Measurements from ENCODE around the gene SCARF2.

DNA sequence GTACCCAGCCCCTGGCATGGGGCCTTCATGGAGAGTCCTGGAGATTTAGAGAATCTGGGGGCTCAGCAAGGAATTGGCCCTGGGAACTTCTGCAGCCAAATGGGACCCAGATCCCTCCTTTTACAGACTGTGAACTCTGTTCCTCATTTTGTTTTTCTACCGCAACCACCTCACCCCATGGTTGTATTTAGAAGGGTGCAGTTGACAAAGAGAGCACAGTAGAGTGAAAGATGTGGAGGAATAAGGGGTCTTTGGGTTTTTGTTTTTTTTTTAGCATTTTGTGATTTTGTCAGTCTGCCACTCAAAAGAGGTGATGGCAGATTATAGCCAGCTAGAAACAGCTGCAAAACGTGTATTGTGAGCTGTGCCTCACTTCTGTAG lies 41.7 kb downstream of the SCARF2 start:
- TF ChIP-seq, protein P1, sequence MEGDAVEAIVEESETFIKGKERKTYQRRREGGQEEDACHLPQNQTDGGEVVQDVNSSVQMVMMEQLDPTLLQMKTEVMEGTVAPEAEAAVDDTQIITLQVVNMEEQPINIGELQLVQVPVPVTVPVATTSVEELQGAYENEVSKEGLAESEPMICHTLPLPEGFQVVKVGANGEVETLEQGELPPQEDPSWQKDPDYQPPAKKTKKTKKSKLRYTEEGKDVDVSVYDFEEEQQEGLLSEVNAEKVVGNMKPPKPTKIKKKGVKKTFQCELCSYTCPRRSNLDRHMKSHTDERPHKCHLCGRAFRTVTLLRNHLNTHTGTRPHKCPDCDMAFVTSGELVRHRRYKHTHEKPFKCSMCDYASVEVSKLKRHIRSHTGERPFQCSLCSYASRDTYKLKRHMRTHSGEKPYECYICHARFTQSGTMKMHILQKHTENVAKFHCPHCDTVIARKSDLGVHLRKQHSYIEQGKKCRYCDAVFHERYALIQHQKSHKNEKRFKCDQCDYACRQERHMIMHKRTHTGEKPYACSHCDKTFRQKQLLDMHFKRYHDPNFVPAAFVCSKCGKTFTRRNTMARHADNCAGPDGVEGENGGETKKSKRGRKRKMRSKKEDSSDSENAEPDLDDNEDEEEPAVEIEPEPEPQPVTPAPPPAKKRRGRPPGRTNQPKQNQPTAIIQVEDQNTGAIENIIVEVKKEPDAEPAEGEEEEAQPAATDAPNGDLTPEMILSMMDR (tag by site-specific recombination; IDR thresholded peaks at IDR 0.05), result no peak
- no peak for TF ChIP-seq ZNF366 (tag by site-specific recombination; conservative IDR thresholded peaks at IDR 0.05)
- TF ChIP-seq, protein P2, sequence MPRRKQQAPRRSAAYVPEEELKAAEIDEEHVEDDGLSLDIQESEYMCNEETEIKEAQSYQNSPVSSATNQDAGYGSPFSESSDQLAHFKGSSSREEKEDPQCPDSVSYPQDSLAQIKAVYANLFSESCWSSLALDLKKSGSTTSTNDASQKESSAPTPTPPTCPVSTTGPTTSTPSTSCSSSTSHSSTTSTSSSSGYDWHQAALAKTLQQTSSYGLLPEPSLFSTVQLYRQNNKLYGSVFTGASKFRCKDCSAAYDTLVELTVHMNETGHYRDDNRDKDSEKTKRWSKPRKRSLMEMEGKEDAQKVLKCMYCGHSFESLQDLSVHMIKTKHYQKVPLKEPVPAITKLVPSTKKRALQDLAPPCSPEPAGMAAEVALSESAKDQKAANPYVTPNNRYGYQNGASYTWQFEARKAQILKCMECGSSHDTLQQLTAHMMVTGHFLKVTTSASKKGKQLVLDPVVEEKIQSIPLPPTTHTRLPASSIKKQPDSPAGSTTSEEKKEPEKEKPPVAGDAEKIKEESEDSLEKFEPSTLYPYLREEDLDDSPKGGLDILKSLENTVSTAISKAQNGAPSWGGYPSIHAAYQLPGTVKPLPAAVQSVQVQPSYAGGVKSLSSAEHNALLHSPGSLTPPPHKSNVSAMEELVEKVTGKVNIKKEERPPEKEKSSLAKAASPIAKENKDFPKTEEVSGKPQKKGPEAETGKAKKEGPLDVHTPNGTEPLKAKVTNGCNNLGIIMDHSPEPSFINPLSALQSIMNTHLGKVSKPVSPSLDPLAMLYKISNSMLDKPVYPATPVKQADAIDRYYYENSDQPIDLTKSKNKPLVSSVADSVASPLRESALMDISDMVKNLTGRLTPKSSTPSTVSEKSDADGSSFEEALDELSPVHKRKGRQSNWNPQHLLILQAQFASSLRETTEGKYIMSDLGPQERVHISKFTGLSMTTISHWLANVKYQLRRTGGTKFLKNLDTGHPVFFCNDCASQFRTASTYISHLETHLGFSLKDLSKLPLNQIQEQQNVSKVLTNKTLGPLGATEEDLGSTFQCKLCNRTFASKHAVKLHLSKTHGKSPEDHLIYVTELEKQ (tag by site-specific recombination; IDR thresholded peaks at IDR 0.05; ENCODE audit: borderline replicate concordance), result no peak
- no peak for TF ChIP-seq ZNF48 (tag by site-specific recombination; IDR thresholded peaks at IDR 0.05)
- no peak for TF ChIP-seq HOXA7 (CRISPR knock-in tag; IDR thresholded peaks at IDR 0.05; ENCODE audit: borderline replicate concordance)
- TF ChIP-seq OVOL3 (tag by site-specific recombination; IDR thresholded peaks at IDR 0.05), result no peak
- TF ChIP-seq, protein P3, sequence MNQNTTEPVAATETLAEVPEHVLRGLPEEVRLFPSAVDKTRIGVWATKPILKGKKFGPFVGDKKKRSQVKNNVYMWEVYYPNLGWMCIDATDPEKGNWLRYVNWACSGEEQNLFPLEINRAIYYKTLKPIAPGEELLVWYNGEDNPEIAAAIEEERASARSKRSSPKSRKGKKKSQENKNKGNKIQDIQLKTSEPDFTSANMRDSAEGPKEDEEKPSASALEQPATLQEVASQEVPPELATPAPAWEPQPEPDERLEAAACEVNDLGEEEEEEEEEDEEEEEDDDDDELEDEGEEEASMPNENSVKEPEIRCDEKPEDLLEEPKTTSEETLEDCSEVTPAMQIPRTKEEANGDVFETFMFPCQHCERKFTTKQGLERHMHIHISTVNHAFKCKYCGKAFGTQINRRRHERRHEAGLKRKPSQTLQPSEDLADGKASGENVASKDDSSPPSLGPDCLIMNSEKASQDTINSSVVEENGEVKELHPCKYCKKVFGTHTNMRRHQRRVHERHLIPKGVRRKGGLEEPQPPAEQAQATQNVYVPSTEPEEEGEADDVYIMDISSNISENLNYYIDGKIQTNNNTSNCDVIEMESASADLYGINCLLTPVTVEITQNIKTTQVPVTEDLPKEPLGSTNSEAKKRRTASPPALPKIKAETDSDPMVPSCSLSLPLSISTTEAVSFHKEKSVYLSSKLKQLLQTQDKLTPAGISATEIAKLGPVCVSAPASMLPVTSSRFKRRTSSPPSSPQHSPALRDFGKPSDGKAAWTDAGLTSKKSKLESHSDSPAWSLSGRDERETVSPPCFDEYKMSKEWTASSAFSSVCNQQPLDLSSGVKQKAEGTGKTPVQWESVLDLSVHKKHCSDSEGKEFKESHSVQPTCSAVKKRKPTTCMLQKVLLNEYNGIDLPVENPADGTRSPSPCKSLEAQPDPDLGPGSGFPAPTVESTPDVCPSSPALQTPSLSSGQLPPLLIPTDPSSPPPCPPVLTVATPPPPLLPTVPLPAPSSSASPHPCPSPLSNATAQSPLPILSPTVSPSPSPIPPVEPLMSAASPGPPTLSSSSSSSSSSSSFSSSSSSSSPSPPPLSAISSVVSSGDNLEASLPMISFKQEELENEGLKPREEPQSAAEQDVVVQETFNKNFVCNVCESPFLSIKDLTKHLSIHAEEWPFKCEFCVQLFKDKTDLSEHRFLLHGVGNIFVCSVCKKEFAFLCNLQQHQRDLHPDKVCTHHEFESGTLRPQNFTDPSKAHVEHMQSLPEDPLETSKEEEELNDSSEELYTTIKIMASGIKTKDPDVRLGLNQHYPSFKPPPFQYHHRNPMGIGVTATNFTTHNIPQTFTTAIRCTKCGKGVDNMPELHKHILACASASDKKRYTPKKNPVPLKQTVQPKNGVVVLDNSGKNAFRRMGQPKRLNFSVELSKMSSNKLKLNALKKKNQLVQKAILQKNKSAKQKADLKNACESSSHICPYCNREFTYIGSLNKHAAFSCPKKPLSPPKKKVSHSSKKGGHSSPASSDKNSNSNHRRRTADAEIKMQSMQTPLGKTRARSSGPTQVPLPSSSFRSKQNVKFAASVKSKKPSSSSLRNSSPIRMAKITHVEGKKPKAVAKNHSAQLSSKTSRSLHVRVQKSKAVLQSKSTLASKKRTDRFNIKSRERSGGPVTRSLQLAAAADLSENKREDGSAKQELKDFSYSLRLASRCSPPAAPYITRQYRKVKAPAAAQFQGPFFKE (tag by site-specific recombination; IDR thresholded peaks at IDR 0.05; ENCODE audit: borderline replicate concordance), result no peak

All from HEK293 (cell line).